GOT3 (cell line): ENCODE data around the gene FAM171A1.
"Not testable (repeated sequence)": the region's sequence is repeated elsewhere in the genome, so short reads cannot be mapped to it uniquely, and the experiment has no call there.

Source experiments
- DNase-seq: peaks from one replicate; lab custom pipeline; 2025; ENCODE audit warnings: mixed read lengths; lab: John Stamatoyannopoulos, UW

The FAM171A1 gene

GRCh38 chr10:15280974-15281373, 90.1 kb downstream of the FAM171A1 start:
- DNase-seq: no peak

- DNase-seq: no peak
Measured at GRCh38 chr10:15280462-15280861, 90.6 kb downstream of the FAM171A1 start.

- DNase-seq: no peak
Measured at GRCh38 chr10:15279236-15279635, 91.9 kb downstream of the FAM171A1 start.

- no peak for DNase-seq
Measured at GRCh38 chr10:15278786-15279185, 92.3 kb downstream of the FAM171A1 start.

- not testable (repeated sequence) for DNase-seq
Measured at GRCh38 chr10:15276039-15276438, 95.0 kb downstream of the FAM171A1 start.

GRCh38 chr10:15269838-15270237, 101.3 kb downstream of the FAM171A1 start:
- DNase-seq: not testable (repeated sequence)

GRCh38 chr10:15267496-15267895, 103.6 kb downstream of the FAM171A1 start:
- no peak for DNase-seq

- DNase-seq: no peak
Measured at GRCh38 chr10:15266117-15266516, 105.0 kb downstream of the FAM171A1 start.

- DNase-seq: no peak
Measured at GRCh38 chr10:15265558-15265957, 105.5 kb downstream of the FAM171A1 start.

GRCh38 chr10:15265056-15265455, 106.0 kb downstream of the FAM171A1 start:
- DNase-seq: no peak

GRCh38 chr10:15263657-15264323, 107.3 kb downstream of the FAM171A1 start:
- no peak for DNase-seq

GRCh38 chr10:15262036-15262713, 108.9 kb downstream of the FAM171A1 start:
- no peak for DNase-seq

GRCh38 chr10:15259136-15259535, 112.0 kb downstream of the FAM171A1 start:
- no peak for DNase-seq

GRCh38 chr10:15258255-15258654, 112.8 kb downstream of the FAM171A1 start:
- DNase-seq: no peak

- no peak for DNase-seq
Measured at GRCh38 chr10:15255961-15256360, 115.1 kb downstream of the FAM171A1 start.

GRCh38 chr10:15254808-15255648, 116.1 kb downstream of the FAM171A1 start:
- DNase-seq: no peak

GRCh38 chr10:15253951-15254807, 116.9 kb downstream of the FAM171A1 start:
- no peak for DNase-seq

- no peak for DNase-seq
Measured at GRCh38 chr10:15252396-15252795, 118.7 kb downstream of the FAM171A1 start.

GRCh38 chr10:15251791-15252380, 119.2 kb downstream of the FAM171A1 start:
- DNase-seq: no peak

GRCh38 chr10:15245530-15245929, 125.6 kb downstream of the FAM171A1 start:
- no peak for DNase-seq

- no peak for DNase-seq
Measured at GRCh38 chr10:15244635-15245197, 126.4 kb downstream of the FAM171A1 start.
